Endothelial cell of umbilical vein (primary cell): ENCODE measurements around the gene TTI1. TPM values are rescaled to one million over a fixed set of nuclear protein-coding genes. Genes with fewer than 3 reads are reported as not detected.

Source experiments
- BruUV-seq: library from RNA; stranded (reverse); fragments of 400-500 nt; replicated peaks from 2 replicates; lab custom pipeline; 2021; lab: Mats Ljungman, UMichigan
- CTCF ChIA-PET: fragments of 300-600, 350-600 bp; sonication (Branson Sonifier 250); formaldehyde crosslinking; loops from one replicate; lab custom pipeline; 2021; ENCODE audit warnings: antibody characterized with exemption, inconsistent platforms; lab: Charles Lee
- POLR2A ChIA-PET: fragments of 300-600, 350-600 bp; sonication (Branson Sonifier 250); formaldehyde crosslinking; loops from one replicate; lab custom pipeline; 2021; ENCODE audit warnings: antibody characterized with exemption, inconsistent platforms; lab: Charles Lee
- DNase-seq: peaks from one replicate; pipeline ENCODE4 v3.0.0-alpha.2; 2011; ENCODE audit warnings: low read depth, low spot score
- FAIRE-seq: peaks from 2 replicates; lab custom pipeline; 2011; peaks lifted over from hg19 to GRCh38; lab: Jason Lieb, UNC
- H2AFZ ChIP-seq: 2 replicates; pipeline ENCODE4 v1.6.0; 2012; ENCODE audit warnings: low read depth, low read length, control low read depth, inconsistent platforms
- H3K27ac ChIP-seq: 2 replicates; pipeline ENCODE4 v1.5.1; 2011; ENCODE audit warnings: low read depth, mild to moderate bottlenecking, control low read depth, low read length, moderate library complexity; ENCODE audit not compliant: insufficient read depth
- H3K27me3 ChIP-seq, 2 experiments: 2 replicates each; pipeline versions ENCODE4 v1.6.0 to v1.6.1; 2011; ENCODE audit warnings: low read length in 2 of 2, mixed read lengths in 1 of 2; ENCODE audit not compliant: control insufficient read depth in 2 of 2, insufficient read depth in 2 of 2
- H3K36me3 ChIP-seq, 2 experiments: 2 replicates in 1 of 2; 3 replicates in 1 of 2; pipeline ENCODE4 v1.5.1; 2011; ENCODE audit warnings: low read length in 2 of 2, mild to moderate bottlenecking in 1 of 2, moderate library complexity in 1 of 2; ENCODE audit not compliant: control insufficient read depth in 2 of 2, insufficient read depth in 2 of 2; ENCODE audit errors: extremely low read depth in 1 of 2
- H3K4me1 ChIP-seq: 3 replicates; pipeline ENCODE4 v1.5.1; 2011; ENCODE audit warnings: mild to moderate bottlenecking, low read length; ENCODE audit not compliant: control insufficient read depth, insufficient read depth; ENCODE audit errors: extremely low read depth
- H3K4me2 ChIP-seq: 2 replicates; pipeline ENCODE4 v1.6.1; 2011; ENCODE audit warnings: low read length, control low read depth, mixed read lengths; ENCODE audit not compliant: insufficient read depth
- H3K4me3 ChIP-seq, 3 experiments: fragments of 200-600 bp in 1 of 3; sonication (generic), shearing (Covaris generic) in 1 of 3; replicated peaks in 1 of 3; 2 replicates each; pipeline ENCODE4 v1.5.1; 2011 to 2016; ENCODE audit warnings: control low read depth in 3 of 3, low read length in 3 of 3, mild to moderate bottlenecking in 2 of 3, inconsistent platforms in 1 of 3, low read depth in 1 of 3, moderate library complexity in 1 of 3; ENCODE audit not compliant: insufficient read depth in 1 of 3
- H3K79me2 ChIP-seq: 2 replicates; pipeline ENCODE4 v1.6.0; 2012; ENCODE audit warnings: low read length, inconsistent platforms; ENCODE audit not compliant: control insufficient read depth, insufficient read depth
- H3K9ac ChIP-seq: replicated peaks from 2 replicates; pipeline ENCODE3; 2011; ENCODE audit warnings: low read length, control low read depth; ENCODE audit not compliant: insufficient read depth; ENCODE audit errors: extremely low read depth
- H3K9me1 ChIP-seq: replicated peaks from 3 replicates; pipeline ENCODE4 v1.6.0; 2011; ENCODE audit warnings: mild to moderate bottlenecking, low read length; ENCODE audit not compliant: control insufficient read depth, insufficient read depth; ENCODE audit errors: extremely low read depth
- H3K9me3 ChIP-seq: replicated peaks from 2 replicates; pipeline ENCODE4 v1.5.1; 2012; ENCODE audit warnings: low read length, inconsistent platforms; ENCODE audit not compliant: control insufficient read depth, insufficient read depth
- H4K20me1 ChIP-seq: replicated peaks from 2 replicates; pipeline ENCODE3; 2011; ENCODE audit warnings: mild to moderate bottlenecking, low read length; ENCODE audit not compliant: control insufficient read depth, insufficient read depth; ENCODE audit errors: extremely low read depth
- EZH2 ChIP-seq: IDR thresholded peaks from 2 replicates; pipeline ENCODE4 v1.6.1; 2012; ENCODE audit warnings: borderline replicate concordance, low read depth, mild to moderate bottlenecking, moderate library complexity, low read length, inconsistent platforms; ENCODE audit not compliant: severe bottlenecking
- FOS ChIP-seq: IDR thresholded peaks from 2 replicates; pipeline ENCODE4 v1.6.1; 2011; ENCODE audit warnings: mild to moderate bottlenecking, low read length, moderate library complexity, borderline replicate concordance; ENCODE audit not compliant: insufficient read depth
- GATA2 ChIP-seq: IDR thresholded peaks from 2 replicates; pipeline ENCODE4 v1.7.0; 2011; ENCODE audit warnings: low read depth, mild to moderate bottlenecking, moderate library complexity, mixed read lengths, low read length; ENCODE audit not compliant: insufficient read length, insufficient read depth
- JUN ChIP-seq: IDR thresholded peaks from 2 replicates; pipeline ENCODE4 v1.6.1; 2011; ENCODE audit warnings: borderline replicate concordance, low read depth; ENCODE audit not compliant: insufficient read length, insufficient read depth
- MYC ChIP-seq: IDR thresholded peaks from one replicate; pipeline ENCODE4 v1.6.1; 2011; ENCODE audit warnings: mild to moderate bottlenecking, low read depth, low read length
- POLR2A ChIP-seq: IDR thresholded peaks from 2 replicates; pipeline ENCODE4 v1.6.1; 2012; ENCODE audit warnings: low read depth, mild to moderate bottlenecking, control low read depth, low read length
- POLR2AphosphoS5 ChIP-seq: IDR thresholded peaks from 2 replicates; pipeline ENCODE4 v1.6.1; 2012; ENCODE audit warnings: low read depth, mild to moderate bottlenecking, control low read depth, low read length, moderate library complexity; ENCODE audit not compliant: insufficient read depth
- dilution Hi-C: fragments of 300-500 bp; cut with MboI; formaldehyde crosslinking; loops from one replicate; pipeline ENCODE4 v1.15.0; 2019; ENCODE audit warnings: low sequenced_read_pairs; ENCODE audit not compliant: extremely low pct_ligation_motif_present
- intact Hi-C: fragments of 100-400 bp; cut with micrococcal nuclease; formaldehyde crosslinking; loops from one replicate; pipeline ENCODE4 v1.10.0; 2022
- polyA plus RNA-seq, 4 experiments: library from polyadenylated mRNA; depleted of rRNA in 3 of 4; stranded (reverse) in 3 of 4; unstranded in 1 of 4; fragments of >200 nt; gene quantifications; 2 replicates each; pipeline versions ENCODE4 v1.2.1 to v1.2.3, GENCODE V29; 2011 to 2012; ENCODE audit warnings: missing spikeins in 1 of 4
- total RNA-seq: library from RNA; stranded (reverse); gene quantifications from 2 replicates; pipeline ENCODE4 v1.2.3, GENCODE V29; 2021
- TF ChIP-seq, protein P1 (sequence below), 2 donors: IDR thresholded peaks; 1 replicate in 1 of 2; 2 replicates in 1 of 2; pipeline ENCODE4 v1.5.1; 2011; ENCODE audit warnings: low read length in 2 of 2, mild to moderate bottlenecking in 2 of 2, moderate library complexity in 2 of 2, control low read depth in 1 of 2, inconsistent platforms in 1 of 2, low read depth in 1 of 2; ENCODE audit not compliant: insufficient read depth in 1 of 2; ENCODE audit errors: extremely low read depth in 1 of 2
- TF ChIP-seq, protein P2 (sequence below): IDR thresholded peaks from 2 replicates; pipeline ENCODE4 v1.6.1; 2011; ENCODE audit not compliant: insufficient read depth, insufficient read length

The TTI1 gene
- total and polyA plus RNA-seq, 2 donors (not counting 3 experiments of a cell fraction or from before 2014, with no cell fraction given), result 13.2 to 23.2 TPM

GRCh38 chr20:37948956-37949355 is 84.3 kb downstream of the TTI1 start:
- TF ChIP-seq, protein P1, sequence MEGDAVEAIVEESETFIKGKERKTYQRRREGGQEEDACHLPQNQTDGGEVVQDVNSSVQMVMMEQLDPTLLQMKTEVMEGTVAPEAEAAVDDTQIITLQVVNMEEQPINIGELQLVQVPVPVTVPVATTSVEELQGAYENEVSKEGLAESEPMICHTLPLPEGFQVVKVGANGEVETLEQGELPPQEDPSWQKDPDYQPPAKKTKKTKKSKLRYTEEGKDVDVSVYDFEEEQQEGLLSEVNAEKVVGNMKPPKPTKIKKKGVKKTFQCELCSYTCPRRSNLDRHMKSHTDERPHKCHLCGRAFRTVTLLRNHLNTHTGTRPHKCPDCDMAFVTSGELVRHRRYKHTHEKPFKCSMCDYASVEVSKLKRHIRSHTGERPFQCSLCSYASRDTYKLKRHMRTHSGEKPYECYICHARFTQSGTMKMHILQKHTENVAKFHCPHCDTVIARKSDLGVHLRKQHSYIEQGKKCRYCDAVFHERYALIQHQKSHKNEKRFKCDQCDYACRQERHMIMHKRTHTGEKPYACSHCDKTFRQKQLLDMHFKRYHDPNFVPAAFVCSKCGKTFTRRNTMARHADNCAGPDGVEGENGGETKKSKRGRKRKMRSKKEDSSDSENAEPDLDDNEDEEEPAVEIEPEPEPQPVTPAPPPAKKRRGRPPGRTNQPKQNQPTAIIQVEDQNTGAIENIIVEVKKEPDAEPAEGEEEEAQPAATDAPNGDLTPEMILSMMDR (IDR thresholded peaks at IDR 0.05; ENCODE audit: extremely low read depth in 1 of 2, insufficient read depth in 1 of 2, low read depth in 1 of 2, low read length in 2 of 2), result no peak
- TF ChIP-seq EZH2 (no peak), FOS (no peak), GATA2 (no peak)
- CTCF ChIA-PET, result interaction anchor here (1.5 kb wide), 1 partner anchor 95 kb away, joined by 4 read pairs; no protein-coding TSS in a partner anchor
- H3K36me3 ChIP-seq, result no peaks in the 10 kb centered on the region
- H3K79me2 ChIP-seq, result no peaks in the 10 kb centered on the region
- no peak overlapping the region for H3K4me3 ChIP-seq
- no peak overlapping the region for H3K9ac ChIP-seq
- H2AFZ ChIP-seq, result no peak overlapping the region
- DNase-seq (no peak), FAIRE-seq (no peak)
- BruUV-seq, result no TSS peak
- intact Hi-C loops (no loop called here), dilution Hi-C loops (no loop called here)
- POLR2A ChIA-PET, result no interaction called here
- no peaks in the 10 kb centered on the region for H3K9me1 ChIP-seq
- H4K20me1 ChIP-seq, result no peaks in the 10 kb centered on the region
- H3K4me1 ChIP-seq, result no peaks in the 10 kb centered on the region
- H3K27me3 ChIP-seq, result peaks cover 0 to 2% of the 10 kb centered on the region in 2 experiments
- no peak overlapping the region for H3K4me2 ChIP-seq
- H3K27ac ChIP-seq, result no peak overlapping the region
- no peaks in the 10 kb centered on the region for H3K9me3 ChIP-seq

- no peak overlapping the region for H3K27ac ChIP-seq
- dilution Hi-C loops, result no loop called here
- intact Hi-C loops, result no loop called here
- TF ChIP-seq, protein P2, sequence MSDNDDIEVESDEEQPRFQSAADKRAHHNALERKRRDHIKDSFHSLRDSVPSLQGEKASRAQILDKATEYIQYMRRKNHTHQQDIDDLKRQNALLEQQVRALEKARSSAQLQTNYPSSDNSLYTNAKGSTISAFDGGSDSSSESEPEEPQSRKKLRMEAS, result no peak
- TF ChIP-seq POLR2AphosphoS5 (no peak), EZH2 (no peak), FOS (no peak), JUN (no peak), MYC (no peak), POLR2A (no peak), GATA2 (no peak)
- TF ChIP-seq, protein P1 (IDR thresholded peaks at IDR 0.05; ENCODE audit: extremely low read depth in 1 of 2, insufficient read depth in 1 of 2, low read depth in 1 of 2, low read length in 2 of 2), result no peak
- no peak overlapping the region for H2AFZ ChIP-seq
- ChIA-PET POLR2A (no interaction called here), CTCF (no interaction called here)
- no peaks in the 10 kb centered on the region for H3K9me3 ChIP-seq
- H3K4me3 ChIP-seq, result no peak overlapping the region
- no peaks in the 10 kb centered on the region for H3K9me1 ChIP-seq
- no peak overlapping the region for H3K4me2 ChIP-seq
- no peaks in the 10 kb centered on the region for H3K4me1 ChIP-seq
- H3K36me3 ChIP-seq, result no peaks in the 10 kb centered on the region
- no TSS peak for BruUV-seq
- no peaks in the 10 kb centered on the region for H4K20me1 ChIP-seq
- H3K79me2 ChIP-seq, result no peaks in the 10 kb centered on the region
- no peak overlapping the region for H3K9ac ChIP-seq
- DNase-seq (no peak), FAIRE-seq (no peak)
- peaks cover 0 to 2% of the 10 kb centered on the region in 2 experiments for H3K27me3 ChIP-seq
Observed at GRCh38 chr20:37947943-37948342, 85.3 kb downstream of the TTI1 start.
